Measurements from ENCODE around the gene AGBL1. TPM values are rescaled to one million over a fixed set of nuclear protein-coding genes. Genes with fewer than 3 reads are reported as not detected.

The AGBL1 gene
- total and polyA plus RNA-seq, 9 donors: under 0.01 to 0.02 TPM; not detected in 7

DNA sequence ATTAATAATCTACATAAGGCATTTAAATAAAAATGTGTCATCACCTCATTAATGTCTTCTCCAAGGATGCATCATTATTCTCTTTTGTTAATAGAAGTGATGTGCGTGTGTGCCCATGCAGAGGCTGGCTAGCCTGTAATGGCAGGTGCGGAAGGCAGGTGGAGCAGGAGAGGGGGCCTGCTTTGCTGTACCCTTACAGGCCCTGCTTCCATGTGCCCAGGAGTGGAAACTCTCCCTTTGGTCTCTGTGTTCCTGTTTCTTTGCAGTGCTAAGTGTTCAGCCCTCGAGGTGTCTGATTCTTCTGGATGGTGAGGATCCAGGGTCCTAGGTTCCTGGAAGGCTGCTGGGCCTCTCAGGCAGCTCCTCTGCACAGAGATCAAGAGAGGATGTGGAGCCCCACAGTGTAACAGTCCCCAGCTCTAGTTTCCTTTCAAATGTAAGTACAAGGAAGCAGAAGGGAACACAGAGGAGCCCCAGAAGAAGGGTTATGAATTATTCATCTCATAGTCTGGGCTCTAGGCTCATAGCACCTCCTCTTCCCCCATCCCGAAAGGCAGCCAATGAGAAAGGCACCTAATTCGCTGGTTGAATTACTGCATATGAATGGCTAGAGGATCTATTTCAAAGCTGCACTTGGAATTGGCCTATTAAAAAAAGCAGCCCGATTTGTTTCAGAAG, 39.2 kb upstream of the AGBL1 start:
- intact Hi-C loops (cut with DNase I): no loop called here
- Histone ChIP-seq H3K27ac (no peak overlapping the region), H3K4me3 (no peak overlapping the region), H3K27me3 (no peaks in the 10 kb centered on the region), H3K9me3 (no peaks in the 10 kb centered on the region), H3K4me1 (ENCODE audit: insufficient read depth) (no peaks in the 10 kb centered on the region), H3K36me3 (no peaks in the 10 kb centered on the region)
- TF ChIP-seq, protein P1, sequence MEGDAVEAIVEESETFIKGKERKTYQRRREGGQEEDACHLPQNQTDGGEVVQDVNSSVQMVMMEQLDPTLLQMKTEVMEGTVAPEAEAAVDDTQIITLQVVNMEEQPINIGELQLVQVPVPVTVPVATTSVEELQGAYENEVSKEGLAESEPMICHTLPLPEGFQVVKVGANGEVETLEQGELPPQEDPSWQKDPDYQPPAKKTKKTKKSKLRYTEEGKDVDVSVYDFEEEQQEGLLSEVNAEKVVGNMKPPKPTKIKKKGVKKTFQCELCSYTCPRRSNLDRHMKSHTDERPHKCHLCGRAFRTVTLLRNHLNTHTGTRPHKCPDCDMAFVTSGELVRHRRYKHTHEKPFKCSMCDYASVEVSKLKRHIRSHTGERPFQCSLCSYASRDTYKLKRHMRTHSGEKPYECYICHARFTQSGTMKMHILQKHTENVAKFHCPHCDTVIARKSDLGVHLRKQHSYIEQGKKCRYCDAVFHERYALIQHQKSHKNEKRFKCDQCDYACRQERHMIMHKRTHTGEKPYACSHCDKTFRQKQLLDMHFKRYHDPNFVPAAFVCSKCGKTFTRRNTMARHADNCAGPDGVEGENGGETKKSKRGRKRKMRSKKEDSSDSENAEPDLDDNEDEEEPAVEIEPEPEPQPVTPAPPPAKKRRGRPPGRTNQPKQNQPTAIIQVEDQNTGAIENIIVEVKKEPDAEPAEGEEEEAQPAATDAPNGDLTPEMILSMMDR (IDR thresholded peaks at IDR 0.05): no peak
- TF ChIP-seq EP300 (IDR thresholded peaks at IDR 0.05) (no peak), POLR2A (IDR thresholded peaks at IDR 0.05) (no peak)
- WGBS, 3 donors: 60 to 62% (median 61%) methylated on average over 6 of the region's 6 CpGs
- DNase-seq: no peak

DNA sequence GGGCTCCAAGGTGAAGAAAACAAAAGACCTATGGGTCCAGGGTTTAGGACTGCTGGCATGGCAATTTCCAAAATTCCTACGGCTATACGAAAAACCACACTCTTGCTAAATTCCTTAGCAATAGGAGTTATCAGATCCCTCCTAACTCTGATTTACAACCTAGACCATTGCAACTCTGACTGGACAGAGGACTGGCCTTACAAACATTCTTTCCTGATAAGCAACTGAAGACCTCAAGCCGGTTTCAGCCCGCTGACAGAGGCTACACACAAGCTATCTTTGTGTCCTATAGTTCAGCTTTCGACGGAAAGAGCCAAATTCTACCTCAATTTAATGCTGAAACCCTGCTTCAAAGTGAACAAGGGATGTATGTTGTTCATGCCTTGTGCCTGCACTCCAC, 38.3 kb upstream of the AGBL1 start:
- 7 to 12% (median 8%) methylated on average over 6 of the region's 6 CpGs for WGBS, 3 donors
- Histone ChIP-seq H3K4me1 (ENCODE audit: insufficient read depth) (no peaks in the 10 kb centered on the region), H3K27me3 (no peaks in the 10 kb centered on the region), H3K27ac (no peak overlapping the region), H3K36me3 (no peaks in the 10 kb centered on the region), H3K9me3 (no peaks in the 10 kb centered on the region), H3K4me3 (no peak overlapping the region)
- intact Hi-C loops (cut with DNase I): no loop called here
- no peak for DNase-seq
- TF ChIP-seq, protein P1 (IDR thresholded peaks at IDR 0.05): no peak
- no peak for TF ChIP-seq POLR2A (IDR thresholded peaks at IDR 0.05)
- TF ChIP-seq EP300 (IDR thresholded peaks at IDR 0.05): no peak

DNA sequence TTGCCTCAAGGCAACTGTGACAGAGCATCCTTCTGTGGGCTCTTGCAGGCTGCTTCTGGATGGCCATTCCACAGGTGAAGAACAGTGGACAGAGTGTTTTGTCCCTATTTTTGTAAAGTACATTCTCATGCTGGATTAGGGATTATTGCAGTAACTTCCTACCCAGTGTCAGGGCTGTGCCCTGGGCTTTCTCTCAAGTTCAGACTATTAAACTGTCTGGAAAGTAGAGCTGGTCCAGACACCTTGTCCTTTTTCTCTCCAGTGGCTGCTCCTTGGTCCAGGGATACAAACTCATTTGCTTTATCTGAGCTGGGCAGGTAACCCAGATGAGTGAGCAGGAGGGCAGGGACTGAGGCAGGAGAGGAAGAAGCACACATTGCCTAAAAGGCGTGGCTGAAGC, 37.4 kb upstream of the AGBL1 start:
- Histone ChIP-seq H3K36me3 (no peaks in the 10 kb centered on the region), H3K9me3 (no peaks in the 10 kb centered on the region), H3K4me3 (no peak overlapping the region), H3K4me1 (ENCODE audit: insufficient read depth) (no peaks in the 10 kb centered on the region), H3K27ac (no peak overlapping the region), H3K27me3 (no peaks in the 10 kb centered on the region)
- intact Hi-C loops (cut with DNase I): no loop called here
- 73 to 86% (median 84%) methylated on average over 1 of the region's 1 CpG for WGBS, 3 donors
- DNase-seq: no peak
- TF ChIP-seq, protein P1 (IDR thresholded peaks at IDR 0.05): no peak
- TF ChIP-seq POLR2A (IDR thresholded peaks at IDR 0.05) (no peak), EP300 (IDR thresholded peaks at IDR 0.05) (no peak)

DNA sequence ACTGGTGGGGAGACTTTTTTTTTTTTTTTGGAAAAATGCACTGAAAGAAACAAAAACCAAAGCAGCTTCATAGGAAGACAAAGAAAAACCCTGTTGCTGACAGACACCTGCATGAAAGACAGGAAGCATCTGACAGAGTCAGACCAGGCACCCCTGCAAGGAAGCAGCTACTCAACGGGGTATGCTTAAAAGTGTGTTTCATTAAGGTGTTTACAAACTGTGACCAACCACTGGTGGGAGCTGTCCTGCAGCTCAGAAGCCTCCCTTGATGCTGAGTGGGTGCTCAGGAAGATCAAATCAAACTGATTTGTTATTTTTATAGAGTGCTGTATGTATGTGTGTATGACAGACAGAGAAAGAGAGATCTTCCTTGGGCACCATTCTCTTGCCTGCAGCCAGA, 34.7 kb upstream of the AGBL1 start:
- TF ChIP-seq POLR2A (IDR thresholded peaks at IDR 0.05): no peak
- TF ChIP-seq, protein P1 (IDR thresholded peaks at IDR 0.05): no peak
- TF ChIP-seq EP300 (IDR thresholded peaks at IDR 0.05): no peak
- H3K27ac ChIP-seq: no peak overlapping the region
- no peak overlapping the region for H3K4me3 ChIP-seq
- no peaks in the 10 kb centered on the region for H3K27me3 ChIP-seq
- WGBS, 3 donors: 9 to 21% (median 19%) methylated on average over 1 of the region's 1 CpG
- no peaks in the 10 kb centered on the region for H3K36me3 ChIP-seq
- intact Hi-C loops (cut with DNase I): no loop called here
- no peaks in the 10 kb centered on the region for H3K4me1 ChIP-seq (ENCODE audit: insufficient read depth)
- no peaks in the 10 kb centered on the region for H3K9me3 ChIP-seq
- DNase-seq: no peak
